Nephron (organoid): ENCODE results near the gene XPR1.

ENCODE experiments used
- H3K27ac Mint-ChIP-seq, 3 experiments: 2 replicates each; pipeline ENCODE4 v1.8.0; 2020; ENCODE audit warnings: mixed read lengths in 3 of 3, mild to moderate bottlenecking in 2 of 3, moderate library complexity in 1 of 3
- H3K27me3 Mint-ChIP-seq: 2 replicates; pipeline ENCODE4 v1.8.0; 2021; ENCODE audit warnings: low read depth, mild to moderate bottlenecking, moderate library complexity, mixed read lengths
- H3K36me3 Mint-ChIP-seq: 2 replicates; pipeline ENCODE4 v1.8.0; 2020; ENCODE audit warnings: low read depth, mixed read lengths
- H3K4me1 Mint-ChIP-seq: 2 replicates; pipeline ENCODE4 v1.8.0; 2020; ENCODE audit warnings: mixed read lengths
- H3K4me3 Mint-ChIP-seq, 3 experiments: 2 replicates each; pipeline ENCODE4 v1.8.0; 2020; ENCODE audit warnings: mild to moderate bottlenecking in 3 of 3, mixed read lengths in 3 of 3, moderate library complexity in 2 of 3
- H3K9me3 Mint-ChIP-seq: 2 replicates; pipeline ENCODE4 v1.8.0; 2020; ENCODE audit warnings: mixed read lengths
- CTCF ChIP-seq, 3 experiments: fragments of 200-600 bp; sonication (generic); IDR thresholded peaks; one replicate each; pipeline ENCODE4 v1.5.0; 2021; ENCODE audit warnings: antibody characterized with exemption in 3 of 3; ENCODE audit not compliant: unreplicated experiment in 3 of 3

XPR1 gene

GRCh38 chr1:180800945-180801344, 169.1 kb downstream of the XPR1 start:
- Mint-ChIP-seq H3K27me3 (no peaks in the 10 kb centered on the region), H3K27ac (no peak overlapping the region), H3K36me3 (peaks cover 2% of the 10 kb centered on the region), H3K4me1 (no peaks in the 10 kb centered on the region), H3K9me3 (no peaks in the 10 kb centered on the region), H3K4me3 (no peak overlapping the region)
- TF ChIP-seq CTCF (IDR thresholded peaks at IDR 0.05; ENCODE audit: unreplicated experiment in 3 of 3) = no peak

- Mint-ChIP-seq H3K4me3 (no peak overlapping the region), H3K27ac (no peak overlapping the region), H3K9me3 (no peaks in the 10 kb centered on the region), H3K27me3 (no peaks in the 10 kb centered on the region), H3K36me3 (peaks cover 17% of the 10 kb centered on the region), H3K4me1 (no peaks in the 10 kb centered on the region)
- no peak for TF ChIP-seq CTCF (IDR thresholded peaks at IDR 0.05; ENCODE audit: unreplicated experiment in 3 of 3)
Observed at GRCh38 chr1:180802813-180803212, 171.0 kb downstream of the XPR1 start.

GRCh38 chr1:180805316-180805715, 173.5 kb downstream of the XPR1 start:
- Mint-ChIP-seq H3K9me3 (no peaks in the 10 kb centered on the region), H3K27ac (no peak overlapping the region), H3K27me3 (no peaks in the 10 kb centered on the region), H3K4me1 (no peaks in the 10 kb centered on the region), H3K36me3 (peaks cover 36% of the 10 kb centered on the region), H3K4me3 (no peak overlapping the region)
- TF ChIP-seq CTCF (IDR thresholded peaks at IDR 0.05; ENCODE audit: unreplicated experiment in 3 of 3) = no peak

GRCh38 chr1:180811298-180811697, 179.5 kb downstream of the XPR1 start:
- Mint-ChIP-seq H3K27ac (no peak overlapping the region), H3K4me3 (no peak overlapping the region), H3K27me3 (no peaks in the 10 kb centered on the region), H3K4me1 (peaks cover 10% of the 10 kb centered on the region), H3K9me3 (no peaks in the 10 kb centered on the region), H3K36me3 (peaks cover 50% of the 10 kb centered on the region)
- TF ChIP-seq CTCF (IDR thresholded peaks at IDR 0.05; ENCODE audit: unreplicated experiment in 3 of 3) = no peak

- no peak for TF ChIP-seq CTCF (IDR thresholded peaks at IDR 0.05; ENCODE audit: unreplicated experiment in 3 of 3)
- Mint-ChIP-seq H3K27me3 (no peaks in the 10 kb centered on the region), H3K36me3 (peaks cover 45% of the 10 kb centered on the region), H3K27ac (no peak overlapping the region), H3K4me3 (no peak overlapping the region), H3K9me3 (no peaks in the 10 kb centered on the region), H3K4me1 (peaks cover 10% of the 10 kb centered on the region)
Observed at GRCh38 chr1:180811886-180812285, 180.1 kb downstream of the XPR1 start.

- Mint-ChIP-seq H3K27me3 (no peaks in the 10 kb centered on the region), H3K36me3 (peaks cover 21% of the 10 kb centered on the region), H3K4me1 (peaks cover 10% of the 10 kb centered on the region), H3K4me3 (no peak overlapping the region), H3K9me3 (no peaks in the 10 kb centered on the region), H3K27ac (no peak overlapping the region)
- TF ChIP-seq CTCF (IDR thresholded peaks at IDR 0.05; ENCODE audit: unreplicated experiment in 3 of 3) = no peak
Observed at GRCh38 chr1:180814258-180814657, 182.4 kb downstream of the XPR1 start.
